ENCODE measurements around the gene TIMM21.

TIMM21 gene

DNA sequence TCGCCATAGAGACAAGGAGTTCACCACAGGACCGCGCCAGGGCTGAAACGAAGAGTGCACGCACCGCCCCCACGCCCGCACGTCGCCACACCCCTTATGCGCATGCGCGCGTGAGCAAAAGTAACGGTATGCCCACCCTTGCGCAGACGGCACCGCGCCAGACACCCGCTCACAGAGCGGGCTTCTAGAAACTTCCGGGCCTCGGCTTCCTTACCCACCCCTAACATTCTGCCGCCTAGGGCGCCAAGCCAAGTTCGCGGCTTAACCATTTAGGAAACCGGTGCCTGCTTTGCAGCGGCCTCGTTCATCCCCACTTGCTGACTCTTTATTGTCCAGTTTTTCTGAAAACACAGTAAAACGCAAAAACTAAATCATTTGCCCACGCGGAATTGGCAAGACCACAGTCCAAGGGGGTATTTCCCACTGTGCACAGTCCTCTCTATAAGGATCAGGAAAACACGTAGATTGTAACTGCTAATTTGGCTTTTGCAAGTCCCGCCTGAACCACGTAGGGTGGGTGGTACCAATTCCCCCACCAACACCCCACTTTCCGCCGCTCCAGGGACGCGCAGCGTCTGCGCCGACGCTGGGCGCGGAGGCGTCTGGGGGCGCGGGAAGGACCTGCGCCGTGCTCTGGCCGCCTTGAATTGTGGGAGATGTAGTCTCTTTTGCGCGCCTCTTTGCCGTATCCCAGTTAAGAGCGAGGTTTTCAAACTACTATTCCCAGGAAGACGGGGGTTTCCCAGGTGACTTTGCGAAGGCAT is at the start of gene TIMM21, which contains the start of gene FBXO15:
TIMM21 (plus strand) TSS at position 745 of the 764 bp plus-strand sequence. CDS start 286 bp downstream, outside the sequence.
FBXO15 (minus strand) TSS at position 56 of the 764 bp plus-strand sequence; CDS start at position 7, 49 bp downstream.
- DNase-seq: peak; percentile 91 to 92

DNA sequence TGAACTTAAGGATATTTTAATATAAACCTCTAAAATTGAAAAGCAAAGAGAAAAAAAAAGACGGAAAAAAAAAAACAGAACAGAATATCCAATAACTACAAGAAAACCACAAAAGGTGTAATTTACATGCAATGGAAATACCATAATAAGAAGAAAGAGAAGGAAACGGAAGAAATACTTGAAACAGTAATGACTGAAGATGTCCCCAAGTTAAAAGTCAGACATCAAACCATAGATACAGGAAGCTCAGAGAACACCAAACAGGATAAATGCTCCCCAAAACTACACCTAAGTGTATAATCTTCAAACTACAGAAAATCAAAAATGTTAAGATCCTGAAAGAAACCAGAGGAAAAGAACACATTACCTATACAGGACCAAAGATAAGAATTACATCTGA is 39.9 kb upstream of the TIMM21 start:
- no peak for DNase-seq

DNA sequence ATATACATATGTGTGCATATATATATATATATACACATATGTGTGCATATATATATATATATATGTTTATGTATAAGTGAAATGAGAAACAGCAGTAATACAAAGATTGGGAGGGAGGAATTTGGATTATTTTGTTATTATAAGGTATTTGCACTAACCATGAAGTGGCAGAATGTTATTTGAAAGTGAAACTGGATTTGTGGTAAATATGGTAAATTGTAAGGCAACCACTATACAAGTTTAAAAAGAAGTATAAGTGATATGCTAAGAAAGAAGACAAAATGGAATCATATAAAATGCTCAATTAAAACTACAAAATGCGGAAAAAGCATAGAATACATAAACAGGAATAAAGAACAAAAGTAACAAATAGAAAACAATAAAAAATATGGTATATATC is 38.2 kb upstream of the TIMM21 start:
- no peak for DNase-seq

- DNase-seq: no peak
Measured at GRCh38 chr18:74110976-74111375, 37.3 kb upstream of the TIMM21 start.

- no peak for DNase-seq
Measured at GRCh38 chr18:74113711-74114110, 34.6 kb upstream of the TIMM21 start.

GRCh38 chr18:74114116-74114515 is 34.2 kb upstream of the TIMM21 start:
- no peak for DNase-seq

DNA sequence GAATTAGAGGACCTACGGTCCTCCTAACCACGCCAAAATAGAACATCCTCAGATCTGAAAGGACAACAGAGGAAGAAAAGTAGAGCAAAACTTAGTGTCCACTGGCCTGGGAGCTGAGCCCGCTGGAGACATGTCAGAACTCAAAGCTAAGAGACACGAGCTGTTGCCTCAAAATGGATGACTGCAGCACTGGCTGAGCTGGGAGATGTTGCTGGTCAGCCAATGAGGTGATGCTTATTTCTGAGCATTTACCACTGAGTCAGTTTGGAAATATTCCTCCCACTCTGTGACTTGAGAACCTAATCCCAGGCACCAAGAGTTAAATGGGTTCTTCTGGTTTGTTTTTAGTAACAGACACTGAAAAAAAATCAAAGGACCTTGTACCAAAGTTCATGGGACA is 33.3 kb upstream of the TIMM21 start:
- no peak for DNase-seq

- DNase-seq: no peak
Measured at GRCh38 chr18:74116633-74117554, 31.4 kb upstream of the TIMM21 start.

DNA sequence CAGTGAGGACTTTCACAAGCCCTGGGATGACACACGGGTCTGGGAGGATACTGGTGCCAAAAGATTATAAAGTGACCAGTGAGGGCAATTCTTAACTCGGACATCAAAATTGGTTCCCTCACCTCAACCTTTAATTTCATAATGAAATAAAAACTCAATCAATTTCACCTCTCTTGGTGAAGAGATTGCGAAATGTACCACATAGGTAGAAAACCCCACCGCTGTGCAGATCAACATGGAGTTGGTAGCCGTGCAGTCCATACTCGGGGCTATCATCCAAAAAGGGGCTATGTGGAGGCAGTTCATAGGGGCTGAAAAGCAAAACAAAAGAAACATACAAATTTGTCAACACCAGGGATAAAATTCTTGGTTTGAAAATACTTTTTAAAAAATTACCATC is 25.1 kb upstream of the TIMM21 start:
- no peak for DNase-seq

DNA sequence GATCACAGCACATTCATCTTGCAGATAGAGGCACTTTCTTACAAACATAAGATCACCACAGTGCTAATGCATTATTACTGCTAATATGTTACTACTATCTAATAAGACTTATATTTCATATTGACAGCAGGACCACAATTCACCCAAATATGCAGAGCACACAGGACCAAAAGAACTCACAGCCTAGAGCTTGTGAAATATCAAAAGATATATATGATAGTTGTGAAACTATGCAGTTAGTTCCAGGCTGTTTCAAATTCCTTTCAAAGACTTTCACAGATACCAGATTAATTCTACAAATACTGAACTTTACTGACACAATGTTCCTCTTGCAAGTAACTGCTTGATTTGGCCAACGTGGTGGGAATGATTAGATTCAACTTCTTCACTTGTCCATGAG is 23.7 kb upstream of the TIMM21 start:
- DNase-seq: no peak

DNA sequence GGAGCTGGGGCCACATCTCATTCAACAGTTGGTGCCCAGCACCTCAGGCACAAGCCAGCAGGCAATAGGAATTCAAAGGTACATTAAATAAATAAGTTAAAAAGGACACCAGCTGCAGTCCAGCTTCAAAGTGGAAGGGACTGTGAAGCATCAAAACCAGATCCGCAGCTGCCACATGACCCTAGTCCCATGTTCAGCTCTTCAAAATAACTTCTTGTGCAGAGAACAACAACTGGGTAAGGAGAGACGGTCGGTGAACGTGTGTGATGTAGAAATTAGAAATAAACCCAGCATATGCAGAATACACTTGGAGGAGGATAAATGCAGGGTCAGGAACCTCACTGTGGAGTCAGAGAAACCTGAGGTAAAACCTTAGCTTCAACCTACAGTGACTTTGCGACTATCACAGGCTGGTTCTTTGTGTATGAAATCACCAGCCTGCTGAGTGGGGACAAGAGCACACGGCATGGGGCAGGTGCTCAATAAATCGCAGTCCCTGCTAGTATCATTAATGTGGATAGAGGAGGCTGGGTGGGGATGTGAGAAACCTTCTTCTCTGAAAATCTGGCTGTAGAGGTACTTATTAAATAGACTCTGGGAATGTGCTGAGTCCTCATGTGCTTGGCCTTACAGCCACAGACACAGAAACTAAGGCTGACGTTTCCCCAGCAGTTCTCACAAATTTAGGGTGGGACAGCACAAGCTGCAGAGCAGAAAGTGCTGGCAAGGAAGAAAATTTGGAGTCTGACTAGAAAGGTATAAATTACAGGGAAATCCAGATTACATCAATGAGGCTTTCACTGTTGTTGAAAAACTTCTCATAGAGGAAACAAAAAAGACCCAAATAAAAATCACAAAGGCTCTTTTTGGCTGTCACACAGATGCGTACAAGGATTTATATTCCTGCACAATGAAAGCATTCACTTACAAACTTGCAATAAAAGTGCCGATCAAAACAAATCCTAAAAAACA is 21.4 kb upstream of the TIMM21 start:
- no peak for DNase-seq

DNA sequence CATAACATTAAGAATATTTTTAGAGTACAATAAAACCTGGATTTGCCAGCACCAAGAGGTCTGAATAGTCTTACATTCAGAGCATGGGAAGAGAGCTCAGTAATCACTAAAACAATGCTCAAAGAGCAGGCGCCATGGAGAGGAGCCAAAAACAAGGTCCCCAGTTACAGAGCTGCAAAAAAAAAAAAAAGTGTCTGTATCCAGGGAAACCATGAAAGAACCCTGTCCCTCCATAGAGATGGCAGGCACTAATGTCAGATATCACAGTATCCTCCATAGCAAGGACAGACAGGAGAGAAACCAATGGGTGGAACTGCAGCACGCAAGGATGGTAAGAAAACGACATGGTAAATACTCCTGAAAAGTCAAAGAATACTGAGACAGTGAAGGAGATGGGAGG is 20.2 kb upstream of the TIMM21 start:
- no peak for DNase-seq

DNA sequence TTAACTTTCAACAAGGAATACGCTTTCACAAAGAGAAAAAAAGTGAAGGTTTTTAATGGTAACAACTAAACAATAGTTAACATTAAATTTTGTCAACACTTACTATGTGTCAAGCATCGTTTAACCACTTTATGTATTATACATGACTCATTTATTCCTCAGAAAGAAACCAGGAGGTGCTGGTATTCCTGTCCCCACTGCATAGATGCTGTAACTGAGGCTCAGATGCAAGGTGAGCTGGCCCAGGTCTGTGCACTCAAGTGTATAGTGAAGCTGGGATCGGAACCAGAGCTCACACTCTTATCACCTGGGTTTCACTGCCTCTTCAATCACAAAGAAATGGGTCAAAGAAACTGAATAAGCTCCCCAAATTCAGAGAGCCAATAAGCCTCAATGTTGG is 17.2 kb upstream of the TIMM21 start:
- DNase-seq: no peak

GRCh38 chr18:74132201-74132600 is 16.1 kb upstream of the TIMM21 start:
- DNase-seq: no peak

- DNase-seq: no peak
Measured at GRCh38 chr18:74137920-74138538, 10.3 kb upstream of the TIMM21 start.

DNA sequence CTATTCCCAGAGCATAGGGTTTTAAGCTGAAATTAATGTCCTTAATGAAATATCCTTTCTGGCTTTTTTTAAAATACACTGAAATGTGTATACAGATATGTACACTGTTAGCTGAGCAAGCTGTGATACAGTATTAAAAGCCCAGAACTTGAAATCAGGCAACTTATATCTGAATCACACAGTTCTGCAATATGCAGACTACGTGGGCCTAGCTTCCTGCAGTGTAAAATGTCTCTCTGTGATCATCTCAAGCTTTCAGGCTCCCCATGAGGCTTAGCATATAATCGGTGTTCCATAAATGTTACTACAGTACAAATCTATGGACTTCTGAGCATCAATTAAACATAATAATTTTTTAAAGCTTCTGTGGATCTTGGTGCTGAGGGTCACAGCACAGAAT is 8.9 kb upstream of the TIMM21 start:
- no peak for DNase-seq

DNA sequence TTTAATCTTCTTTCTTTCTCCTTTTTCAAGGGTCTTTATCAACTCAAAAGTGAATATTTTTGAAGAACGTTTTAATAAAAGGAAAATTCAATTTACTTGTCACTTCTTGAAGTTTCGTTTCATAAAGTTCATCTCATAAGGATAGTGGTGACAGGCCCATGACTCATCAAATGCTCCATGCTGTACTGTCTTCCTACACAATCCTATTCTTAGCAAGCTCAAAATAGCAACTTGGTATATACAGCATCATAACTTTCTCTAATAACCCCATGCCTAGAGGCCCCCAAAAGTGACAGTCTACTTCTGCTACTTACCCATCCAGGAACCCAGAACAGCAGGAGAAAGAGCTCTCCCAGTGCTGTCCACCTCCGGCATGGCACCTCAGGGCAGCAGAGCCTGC is 8.4 kb upstream of the TIMM21 start:
- DNase-seq: no peak

GRCh38 chr18:74140582-74140981 is 7.7 kb upstream of the TIMM21 start:
- no peak for DNase-seq

DNA sequence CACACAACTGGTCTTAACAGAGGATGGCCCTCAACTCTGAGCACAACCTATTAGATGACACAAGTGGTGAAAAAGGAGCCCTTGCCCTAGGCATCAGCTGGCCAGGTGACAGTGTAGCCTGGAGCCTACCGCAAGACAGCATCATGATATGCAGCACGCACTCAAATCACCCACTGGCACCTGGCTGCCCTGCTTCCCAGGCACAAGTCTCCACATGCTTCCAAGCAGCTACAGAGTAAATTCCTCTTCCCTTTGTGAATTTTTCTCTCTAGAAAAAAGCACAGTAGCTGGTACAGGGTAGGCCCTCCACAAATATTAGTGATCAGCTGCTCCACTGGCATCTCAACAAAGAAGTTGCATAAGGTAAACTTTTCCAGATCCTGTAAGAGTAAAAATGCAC is 6.7 kb upstream of the TIMM21 start:
- no peak for DNase-seq

DNA sequence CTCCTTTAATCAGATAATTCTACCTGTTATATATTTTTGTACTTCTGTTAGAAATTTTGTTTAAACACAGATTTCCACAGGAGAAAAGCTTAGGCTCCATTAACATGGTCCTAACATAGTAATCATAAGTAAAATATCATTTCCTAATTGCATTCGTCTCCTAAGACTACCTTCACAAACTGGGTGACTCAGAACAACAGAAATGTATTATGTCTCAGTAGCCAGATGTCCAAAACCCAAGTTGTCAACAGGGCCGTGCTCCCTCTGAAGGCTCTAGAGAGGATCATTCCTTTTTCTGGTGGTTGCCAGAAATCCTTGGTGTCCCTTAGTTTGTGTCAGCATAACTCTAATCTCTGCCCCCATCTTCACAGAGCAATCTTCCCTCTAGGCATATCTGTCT is 6.1 kb upstream of the TIMM21 start:
- DNase-seq: no peak

DNA sequence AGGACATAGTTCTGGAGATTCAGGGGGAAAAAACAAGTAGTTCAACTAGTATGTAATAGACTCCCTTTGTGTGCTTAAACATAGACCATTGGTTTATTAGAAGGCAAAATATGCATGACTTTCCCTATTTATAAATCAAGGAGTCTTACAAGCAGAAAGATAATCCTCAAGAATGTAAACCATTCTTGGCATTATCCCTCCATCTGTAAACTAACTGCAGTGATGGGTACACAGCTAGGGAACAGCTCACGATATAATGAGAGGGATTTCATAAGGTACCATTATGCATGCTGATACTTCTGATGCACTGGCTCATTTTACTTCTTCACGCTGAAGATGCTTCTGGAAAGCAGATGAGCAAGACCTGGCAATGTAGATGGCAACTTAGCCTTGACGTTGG is 1.6 kb upstream of the TIMM21 start:
- no peak for DNase-seq

DNA sequence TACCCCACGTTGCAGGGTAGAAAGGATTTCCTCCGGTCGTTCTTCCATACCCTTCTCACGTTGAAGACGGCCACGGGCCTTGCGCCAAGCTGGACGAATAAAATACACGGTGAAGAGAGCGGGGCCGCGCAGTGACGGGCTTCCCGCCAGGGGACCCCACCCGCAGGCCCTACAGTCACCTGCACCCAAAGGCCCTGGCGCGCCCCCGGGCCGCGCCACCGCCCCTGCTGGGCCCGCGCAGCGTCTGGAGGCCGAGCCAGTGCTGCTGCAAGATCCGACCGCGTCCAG is 888 bp upstream of the TIMM21 start:
- no peak for DNase-seq

Measured in activated CD4-positive, alpha-beta T cell treated with anti-CD3 and anti-CD28 coated beads, Interleukin-2, amount 50 U/mL, for 4 hours (primary cell).